GM12873 (cell line): ENCODE measurements around the gene PTPRM.

Experiments used
- TF ChIP-seq, protein P1 (sequence below): IDR thresholded peaks from 2 replicates; pipeline ENCODE4 v1.5.1; 2012; ENCODE audit warnings: low read depth, mild to moderate bottlenecking, moderate library complexity, low read length, control low read depth; ENCODE audit not compliant: insufficient read depth; ENCODE audit errors: missing control alignments

The PTPRM gene

DNA sequence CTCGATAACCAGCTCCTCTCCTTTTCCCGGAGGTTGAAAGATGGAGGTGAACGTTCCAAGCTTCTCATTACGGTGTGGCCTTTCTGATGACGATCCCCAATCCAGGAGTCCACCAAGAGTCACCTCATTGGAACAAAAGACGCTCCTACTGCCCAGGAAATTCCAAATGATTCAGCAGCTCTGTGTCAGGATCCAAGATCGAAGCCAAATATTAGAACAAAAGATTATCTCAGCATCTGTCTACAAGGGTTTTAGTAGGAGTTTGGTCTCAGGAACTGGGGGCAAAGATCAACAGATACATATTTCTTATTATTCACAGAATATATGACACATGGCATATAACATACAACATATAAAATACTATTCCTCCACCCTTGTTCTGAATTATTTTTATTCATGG lies 881.0 kb downstream of the PTPRM start:
- TF ChIP-seq, protein P1, sequence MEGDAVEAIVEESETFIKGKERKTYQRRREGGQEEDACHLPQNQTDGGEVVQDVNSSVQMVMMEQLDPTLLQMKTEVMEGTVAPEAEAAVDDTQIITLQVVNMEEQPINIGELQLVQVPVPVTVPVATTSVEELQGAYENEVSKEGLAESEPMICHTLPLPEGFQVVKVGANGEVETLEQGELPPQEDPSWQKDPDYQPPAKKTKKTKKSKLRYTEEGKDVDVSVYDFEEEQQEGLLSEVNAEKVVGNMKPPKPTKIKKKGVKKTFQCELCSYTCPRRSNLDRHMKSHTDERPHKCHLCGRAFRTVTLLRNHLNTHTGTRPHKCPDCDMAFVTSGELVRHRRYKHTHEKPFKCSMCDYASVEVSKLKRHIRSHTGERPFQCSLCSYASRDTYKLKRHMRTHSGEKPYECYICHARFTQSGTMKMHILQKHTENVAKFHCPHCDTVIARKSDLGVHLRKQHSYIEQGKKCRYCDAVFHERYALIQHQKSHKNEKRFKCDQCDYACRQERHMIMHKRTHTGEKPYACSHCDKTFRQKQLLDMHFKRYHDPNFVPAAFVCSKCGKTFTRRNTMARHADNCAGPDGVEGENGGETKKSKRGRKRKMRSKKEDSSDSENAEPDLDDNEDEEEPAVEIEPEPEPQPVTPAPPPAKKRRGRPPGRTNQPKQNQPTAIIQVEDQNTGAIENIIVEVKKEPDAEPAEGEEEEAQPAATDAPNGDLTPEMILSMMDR = no peak

DNA sequence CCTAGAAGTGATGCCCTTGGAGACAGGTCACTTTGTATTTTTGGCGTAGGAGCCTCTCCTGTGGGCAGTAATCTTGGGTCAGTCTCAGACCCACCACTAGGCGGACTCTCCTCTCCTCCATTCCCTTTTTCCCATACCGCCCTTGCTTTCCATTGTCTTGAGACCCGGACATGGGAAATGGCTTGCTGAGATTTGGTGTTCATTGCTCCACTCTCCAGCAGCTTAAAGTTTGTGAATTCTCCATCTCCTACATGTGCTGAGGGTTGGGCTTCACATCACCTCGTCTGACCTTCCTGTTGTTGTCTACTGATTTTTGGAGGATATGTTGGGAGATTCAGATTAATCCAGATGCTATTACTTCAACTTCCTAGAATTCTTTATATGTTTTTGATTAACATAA lies 882.9 kb downstream of the PTPRM start:
- TF ChIP-seq, protein P1 = peak; percentile 70

DNA sequence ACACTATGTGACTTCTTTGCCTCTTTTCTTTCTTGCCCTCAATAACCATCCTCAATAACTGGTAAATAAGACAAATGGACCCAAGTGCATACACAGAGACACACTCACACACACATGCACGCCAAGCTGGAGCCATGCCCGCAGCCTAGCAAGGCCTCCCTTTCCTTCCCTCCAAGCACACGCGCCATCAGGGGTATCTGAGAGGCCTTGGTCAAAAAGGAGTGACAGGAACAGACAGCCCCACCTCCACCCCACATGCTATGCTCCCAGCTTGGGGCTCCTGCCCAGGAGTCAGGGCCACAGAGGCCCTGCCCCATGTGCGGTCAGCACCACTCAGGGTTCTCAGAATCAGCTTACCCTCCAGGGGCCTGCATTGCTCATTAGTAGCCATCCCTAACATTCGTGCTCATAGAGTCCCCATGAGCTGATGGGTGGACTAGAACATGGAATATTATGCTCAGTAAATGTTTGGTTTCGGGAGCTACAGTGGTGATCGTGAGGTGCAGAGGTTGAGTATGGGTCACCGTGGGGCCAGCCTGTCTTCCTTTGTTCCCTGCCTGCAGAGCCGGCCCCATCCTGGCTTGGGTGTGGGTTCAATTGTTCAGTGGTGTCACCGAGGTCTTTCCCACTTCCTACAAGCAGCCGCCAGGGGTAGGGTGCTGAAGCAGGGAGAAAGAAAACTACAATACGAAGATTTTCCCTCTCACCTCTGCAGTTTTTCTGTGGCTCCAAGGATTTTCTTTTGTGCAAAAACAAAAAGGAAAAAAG lies 884.0 kb downstream of the PTPRM start:
- TF ChIP-seq, protein P1 = no peak

DNA sequence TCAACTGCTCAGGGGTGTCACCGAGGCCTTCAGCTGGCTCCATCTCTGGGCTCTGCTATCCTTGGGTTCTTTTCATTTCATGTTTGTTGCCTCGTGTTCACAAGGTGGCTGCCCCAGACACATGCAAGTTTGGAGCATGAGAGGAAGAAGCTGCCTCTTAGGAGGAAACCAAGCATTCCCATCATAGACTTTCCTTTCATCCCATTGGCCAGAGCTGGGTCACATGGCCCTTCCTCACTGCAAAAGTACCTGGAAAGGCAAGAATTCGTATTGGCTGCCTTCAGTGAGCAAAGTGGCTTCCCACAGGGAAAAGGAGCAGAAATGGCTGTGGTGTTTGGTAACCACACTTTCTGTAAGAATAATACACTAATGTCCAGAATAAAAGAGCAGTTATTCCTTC lies 886.4 kb downstream of the PTPRM start:
- TF ChIP-seq, protein P1 = no peak

DNA sequence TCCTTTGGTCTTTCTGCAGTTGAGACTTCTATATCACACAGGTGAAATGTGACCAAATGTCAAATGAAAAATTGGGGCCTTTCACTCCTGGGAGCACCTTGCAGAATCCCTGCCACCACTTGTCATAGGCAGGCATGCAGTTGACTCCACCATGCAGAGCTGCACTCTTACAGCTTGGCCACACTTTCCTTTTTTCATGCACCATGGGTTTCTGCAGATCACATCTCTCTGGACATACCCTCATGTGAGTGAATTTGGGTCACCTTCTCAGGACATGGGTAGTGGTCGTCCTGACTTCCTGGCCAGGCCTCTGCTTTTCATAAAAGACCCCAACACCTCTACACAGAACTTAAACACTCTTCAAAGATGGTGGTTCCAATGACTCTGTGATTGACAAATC lies 887.0 kb downstream of the PTPRM start:
- TF ChIP-seq, protein P1 = no peak

DNA sequence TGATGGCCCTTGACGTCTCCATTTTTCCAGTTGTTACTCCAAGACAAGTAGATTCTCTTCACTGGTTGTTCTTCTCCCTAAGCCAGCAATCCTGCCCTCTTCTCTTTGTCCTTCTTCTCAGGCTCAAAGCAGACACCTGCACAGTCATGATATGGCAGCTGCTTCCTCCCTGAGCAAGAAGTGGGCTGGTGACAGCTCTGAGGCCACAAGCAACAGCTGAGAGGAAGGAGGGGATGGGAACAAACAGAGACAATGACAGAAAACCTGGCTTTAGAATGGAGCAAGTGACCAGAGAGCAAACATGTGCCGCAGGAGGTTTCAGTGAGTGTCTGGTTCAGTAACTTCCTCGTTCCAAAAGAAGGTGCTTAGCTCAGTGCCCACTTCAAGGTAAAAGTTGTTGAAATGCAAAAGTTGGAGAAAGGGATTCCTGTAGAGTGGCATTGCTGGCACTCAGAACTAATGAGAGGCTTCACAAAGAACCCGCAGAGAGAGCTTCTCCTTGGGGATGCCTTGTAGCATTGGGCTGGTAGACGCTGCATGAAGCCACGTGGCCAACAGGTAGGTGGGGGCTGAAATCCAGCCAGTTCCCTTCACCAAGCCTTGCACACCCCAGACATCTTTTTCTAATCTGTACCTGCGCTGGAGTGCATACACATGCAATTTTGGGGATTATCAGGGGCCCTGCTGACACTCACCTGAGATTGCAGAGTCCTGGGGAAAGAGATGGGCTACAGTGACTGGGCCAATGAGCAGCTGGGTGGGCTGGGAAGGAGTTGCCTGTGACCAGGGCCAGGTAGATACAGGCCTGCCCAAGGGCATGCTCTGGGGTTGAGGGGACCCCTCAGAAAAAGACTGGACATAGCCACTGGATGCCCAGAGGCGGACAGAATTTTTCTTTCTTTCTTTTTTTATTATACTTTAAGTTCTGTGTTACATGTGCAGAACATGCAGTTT lies 888.8 kb downstream of the PTPRM start:
- TF ChIP-seq, protein P1 = no peak
